HT-29 (cell line): ENCODE data around the gene ZDHHC20. TPM values are rescaled to one million over a fixed set of nuclear protein-coding genes. Genes with fewer than 3 reads are reported as not detected.
A peak's percentile ranks its signal among the peaks of the same experiment; 100 is the strongest.

Experiments
- DNase-seq: peaks from one replicate; pipeline ENCODE4 v3.0.0-alpha.2; 2015; ENCODE audit warnings: low spot score
- total RNA-seq: library from RNA; depleted of rRNA; stranded (reverse); fragments of >200 nt; shearing (Covaris generic); gene quantifications from 2 replicates; pipeline ENCODE4 v1.2.3, GENCODE V29; 2014

The ZDHHC20 gene
- total RNA-seq, 1 experiment from 2014 or later, result 93.0 TPM

DNA sequence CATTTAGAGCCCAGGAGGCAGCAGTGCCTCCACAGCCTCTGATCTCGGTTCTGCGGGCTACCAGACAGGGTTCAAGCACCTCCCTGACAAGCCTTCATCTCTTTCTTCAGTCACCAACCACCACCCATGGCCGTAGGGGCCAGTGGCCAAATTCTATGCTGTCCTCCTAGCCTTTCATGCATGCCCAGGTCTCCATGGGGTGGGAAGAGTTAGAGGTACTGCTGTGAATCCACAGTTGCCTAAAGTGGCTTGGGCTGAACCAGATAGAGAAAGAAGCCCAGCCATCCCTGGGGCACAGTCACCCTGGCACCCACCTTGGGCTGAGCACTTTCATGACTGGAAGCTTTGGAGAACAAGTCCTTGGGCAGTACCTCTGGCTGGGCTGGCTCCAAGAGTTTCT is 97.4 kb downstream of the ZDHHC20 start:
- DNase-seq, result no peak

DNA sequence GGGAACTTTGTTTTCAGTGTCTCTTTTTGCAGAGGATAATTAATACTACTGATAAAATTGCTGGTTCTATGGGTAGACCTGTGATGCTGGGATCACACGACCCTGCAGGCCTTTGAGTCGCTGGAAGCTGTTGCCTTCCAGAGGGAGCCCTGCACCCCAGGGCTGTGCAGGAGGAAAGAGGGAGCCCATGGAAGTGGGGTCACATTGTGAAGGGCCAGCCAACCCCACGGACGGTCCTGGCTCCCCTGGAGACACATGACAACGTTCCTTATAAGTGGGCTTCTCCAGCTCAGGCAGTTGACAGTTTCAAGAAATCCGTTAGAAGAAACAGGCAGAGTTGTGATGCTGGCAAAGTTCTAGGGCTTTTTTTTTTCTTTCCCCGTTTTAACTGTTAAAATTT is 98.0 kb downstream of the ZDHHC20 start:
- no peak for DNase-seq

DNA sequence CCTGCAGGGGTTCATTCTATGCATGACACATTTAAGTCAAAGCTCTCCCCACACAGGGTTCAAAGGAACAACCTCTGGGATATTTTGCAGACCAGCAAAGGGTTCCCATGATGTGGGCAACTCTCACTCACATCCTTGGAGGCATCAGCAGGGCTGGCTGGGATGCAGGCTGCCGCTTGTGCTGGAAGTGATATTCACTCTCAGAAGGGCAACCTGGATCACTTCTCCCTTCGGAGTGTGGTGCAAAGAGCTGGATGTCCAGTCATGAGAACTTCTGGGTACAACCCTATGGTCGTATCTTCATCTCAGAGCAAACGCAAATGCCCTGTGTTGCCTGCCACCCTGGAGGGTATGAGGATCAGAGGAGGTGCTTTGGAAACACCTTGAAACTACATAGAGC is 98.6 kb downstream of the ZDHHC20 start:
- DNase-seq, result no peak

DNA sequence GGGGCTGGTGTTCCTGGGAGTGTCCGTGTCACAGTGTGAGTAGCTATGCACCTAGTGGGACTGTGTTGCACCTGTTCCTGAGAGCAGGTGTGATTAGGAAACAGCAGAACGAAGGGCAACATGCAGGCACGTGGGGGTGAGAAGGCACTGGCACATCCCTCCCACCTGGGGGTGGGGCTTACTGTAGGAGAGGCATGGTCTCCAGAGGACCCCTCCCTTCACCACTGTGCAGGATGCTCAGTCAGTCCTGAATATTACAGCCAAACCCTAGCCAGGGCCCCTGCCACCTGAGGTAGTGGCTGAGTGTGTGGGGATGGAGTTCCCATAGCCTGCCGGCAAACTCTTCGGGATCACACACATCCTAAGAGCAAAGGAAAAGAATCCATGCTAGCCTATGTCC is 99.2 kb downstream of the ZDHHC20 start:
- no peak for DNase-seq

DNA sequence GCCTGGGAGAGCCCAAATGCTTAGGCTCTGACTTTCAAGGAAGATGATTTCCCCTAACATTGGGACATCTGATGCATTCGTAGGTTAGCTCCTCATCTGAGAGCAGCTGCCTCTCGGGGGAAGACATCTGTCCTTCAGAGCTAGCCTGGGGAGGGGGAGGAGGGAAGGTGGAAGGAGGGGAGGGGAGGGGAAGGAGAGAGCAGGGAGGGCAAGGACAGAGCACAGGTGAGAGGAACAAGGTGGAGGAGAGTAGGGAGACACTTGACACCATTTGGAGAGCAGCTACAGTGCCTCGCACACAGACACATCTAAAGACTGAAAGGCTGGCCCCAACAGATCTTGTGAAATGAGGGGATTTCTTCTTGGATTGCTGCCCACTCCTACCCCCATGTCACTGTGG is 103.8 kb downstream of the ZDHHC20 start:
- no peak for DNase-seq

DNA sequence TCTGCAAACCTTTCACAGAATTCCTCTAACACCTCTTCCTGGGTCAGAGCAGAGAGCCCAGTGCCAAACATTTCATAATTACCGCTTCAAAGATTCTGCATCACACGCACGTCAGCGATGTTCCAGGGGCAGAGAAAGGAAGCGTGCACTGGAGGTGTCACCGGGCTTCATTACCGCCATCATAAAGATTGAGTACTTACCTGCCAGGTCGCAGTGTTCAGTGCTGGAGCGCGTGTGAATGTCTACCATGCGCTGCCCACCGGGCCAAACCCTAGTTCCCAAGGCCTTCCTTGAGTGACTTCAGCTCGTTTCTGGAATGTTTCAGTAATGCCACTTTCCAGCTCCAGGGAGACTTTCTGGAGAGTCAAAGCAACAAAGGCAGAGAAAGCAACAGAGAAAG is 104.4 kb downstream of the ZDHHC20 start:
- no peak for DNase-seq

DNA sequence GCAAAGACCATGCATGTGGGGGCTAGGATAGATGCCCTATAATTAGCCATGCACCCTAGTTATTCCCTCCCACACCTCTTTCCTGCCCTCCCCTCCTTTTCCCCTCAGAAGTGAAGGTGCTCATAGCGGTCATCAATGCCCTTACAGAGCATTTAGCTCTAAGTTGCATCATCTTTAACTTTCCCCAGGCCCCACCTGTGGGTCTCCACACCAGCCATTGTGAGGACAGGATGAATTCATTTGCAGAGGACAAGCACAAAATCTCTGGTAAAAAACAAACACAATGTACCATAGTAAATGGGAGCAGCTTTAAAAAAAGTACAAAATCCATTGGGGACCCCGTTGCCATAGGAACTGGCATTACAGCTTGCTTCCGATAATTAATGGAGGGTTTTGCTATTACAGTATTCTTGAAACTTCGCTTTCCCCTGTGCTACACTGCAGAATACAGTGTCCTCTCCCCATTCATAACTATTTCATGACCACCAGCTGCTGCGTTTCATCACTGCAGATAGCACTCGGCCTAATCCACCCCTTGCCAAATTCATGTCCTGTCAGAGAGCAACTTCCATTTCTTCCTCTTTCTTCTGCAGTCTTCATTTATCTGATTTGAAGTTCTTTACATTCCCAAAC is 110.5 kb downstream of the ZDHHC20 start:
- no peak for DNase-seq

DNA sequence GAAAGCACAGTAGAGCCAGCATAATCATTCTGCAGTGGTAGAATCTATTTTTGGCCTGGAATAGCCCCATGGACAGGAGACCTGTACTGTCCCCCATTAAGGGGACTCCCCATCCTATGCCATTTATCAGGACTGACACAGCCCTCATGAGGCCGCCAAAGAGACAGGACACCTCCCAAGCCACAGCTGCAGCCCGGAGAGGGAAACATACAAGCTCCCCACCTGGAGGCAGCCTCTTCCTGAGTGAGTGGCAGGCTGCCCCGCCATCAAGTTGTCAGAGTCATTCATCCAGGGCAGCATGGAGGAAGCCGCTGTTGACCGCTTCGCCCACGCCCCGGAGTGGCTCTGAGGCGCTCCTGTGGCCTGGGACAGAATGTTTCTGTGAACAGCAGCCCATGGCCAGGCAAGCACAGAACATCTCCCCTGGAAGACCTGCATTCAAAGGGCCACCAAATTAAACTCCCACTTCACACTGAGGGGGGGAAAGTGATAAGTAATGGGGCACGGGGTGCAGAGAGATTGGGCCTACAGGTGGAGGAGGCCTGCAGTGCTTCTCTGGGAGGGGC is 111.3 kb downstream of the ZDHHC20 start:
- peak; percentile 39 for DNase-seq

DNA sequence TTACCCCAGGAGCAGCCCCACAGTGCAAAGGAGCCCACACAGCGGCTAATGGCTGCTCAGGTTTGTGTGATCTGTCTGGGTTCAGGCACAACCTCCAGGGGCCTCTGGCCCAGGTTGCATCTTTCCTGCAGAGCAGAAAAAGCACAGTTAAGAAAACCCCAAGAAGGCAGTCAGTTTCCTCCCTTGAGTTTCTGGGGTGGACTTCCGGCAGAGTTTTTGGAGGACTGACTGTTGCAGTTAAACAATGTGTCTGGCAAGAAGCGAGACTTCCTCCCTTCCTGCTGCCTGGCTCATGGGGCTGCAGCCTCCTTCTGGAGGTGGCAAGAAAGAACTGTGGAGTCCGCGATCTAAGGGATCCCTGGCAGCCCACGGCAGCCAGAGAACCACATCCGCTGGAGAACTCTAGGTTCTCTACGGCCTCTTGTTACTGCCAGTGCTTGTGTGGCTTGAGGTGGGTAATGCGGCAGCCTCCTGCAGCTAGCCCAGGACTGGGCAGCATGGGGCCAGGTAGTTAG is 114.4 kb downstream of the ZDHHC20 start:
- DNase-seq, result no peak

DNA sequence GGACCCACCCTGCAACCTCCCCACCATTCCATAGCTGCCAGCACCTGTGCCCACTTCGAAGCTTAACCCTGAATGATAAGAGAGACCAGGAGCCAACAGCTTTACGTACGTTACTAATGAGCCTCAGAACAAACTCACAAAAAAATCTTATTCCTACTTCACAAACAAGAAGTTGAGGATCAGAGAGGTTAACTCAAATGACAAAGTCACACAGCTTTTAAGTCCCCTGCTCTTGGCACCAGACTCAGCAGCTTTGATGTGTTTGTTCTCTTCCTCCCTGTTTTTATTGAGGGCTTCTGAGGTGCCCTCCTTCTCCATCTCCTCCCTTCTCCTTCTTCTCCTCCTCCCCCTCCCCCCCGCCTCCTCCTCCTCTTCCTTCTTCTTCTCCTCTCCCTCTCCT is 115.4 kb downstream of the ZDHHC20 start:
- DNase-seq, result no peak

DNA sequence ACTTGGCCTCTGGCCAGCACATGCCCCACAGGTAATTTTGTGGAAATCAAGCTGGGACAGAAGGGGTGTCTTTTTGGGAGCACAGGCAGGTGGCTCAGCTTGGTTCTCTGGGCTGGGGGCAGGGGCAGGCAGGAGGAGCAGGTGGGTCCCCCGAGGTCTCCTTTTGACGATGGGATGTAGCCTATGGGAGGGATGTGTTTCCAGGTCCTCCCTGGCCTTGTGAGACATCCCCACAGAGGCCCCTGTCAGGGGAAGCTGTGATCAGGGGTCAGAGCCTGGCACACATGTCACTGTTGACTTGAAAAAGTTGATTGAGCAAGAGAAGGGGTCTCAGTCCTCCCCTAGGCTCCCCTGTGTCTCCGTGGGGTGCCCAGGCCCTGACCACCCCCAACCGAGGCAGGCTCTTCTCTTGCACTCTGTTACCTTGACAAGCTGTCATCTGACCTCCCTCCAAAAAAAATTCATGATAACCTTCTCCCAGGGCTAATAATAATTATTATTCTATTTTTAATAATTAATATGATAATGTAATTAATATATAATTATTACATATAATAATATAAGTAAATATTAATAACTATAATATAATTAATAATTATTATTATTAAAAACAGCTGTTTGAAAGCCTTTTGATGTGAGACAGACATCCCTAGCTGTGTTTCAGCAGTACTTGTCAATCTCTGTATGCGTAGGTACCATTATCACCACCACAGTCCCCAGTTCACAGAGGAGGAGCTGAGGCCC is 116.2 kb downstream of the ZDHHC20 start:
- DNase-seq, result no peak

DNA sequence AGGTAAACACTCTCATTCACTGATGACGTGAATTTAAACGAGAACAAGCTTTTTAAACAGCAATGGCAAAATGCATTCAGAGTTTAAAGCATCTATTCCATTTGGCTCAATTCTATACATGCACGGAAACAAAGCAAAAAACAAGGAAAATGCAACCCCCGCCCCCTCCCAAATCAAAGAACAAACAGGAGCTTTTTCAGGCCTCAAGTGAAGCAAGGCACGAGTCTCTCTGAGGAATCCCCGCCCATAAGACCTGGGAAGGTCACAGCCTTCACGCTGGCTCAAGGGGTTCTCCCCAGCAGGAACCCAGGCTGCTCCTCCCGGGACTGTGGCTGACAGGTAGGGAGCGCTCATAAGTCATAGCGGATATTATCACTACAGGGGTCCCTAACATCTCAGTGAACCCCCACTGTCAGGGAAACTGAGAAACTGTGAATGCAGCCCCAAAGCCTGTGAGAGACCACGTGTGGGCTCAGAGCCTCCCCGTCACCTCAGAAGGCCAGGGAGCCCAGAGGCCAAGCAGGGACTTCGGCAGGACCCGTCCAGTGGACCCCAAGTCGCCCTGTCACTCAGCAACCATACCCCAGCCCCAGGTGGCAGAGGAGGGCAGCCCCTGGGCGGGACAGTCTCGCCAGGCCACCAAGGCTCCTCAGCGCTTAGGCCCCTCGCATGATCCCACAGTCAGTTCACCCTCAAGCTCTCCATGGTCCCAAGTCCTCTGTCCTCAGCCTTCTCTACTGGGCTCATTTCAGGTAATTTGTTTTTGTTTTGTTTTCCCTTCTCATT is 117.3 kb downstream of the ZDHHC20 start:
- DNase-seq, result no peak

DNA sequence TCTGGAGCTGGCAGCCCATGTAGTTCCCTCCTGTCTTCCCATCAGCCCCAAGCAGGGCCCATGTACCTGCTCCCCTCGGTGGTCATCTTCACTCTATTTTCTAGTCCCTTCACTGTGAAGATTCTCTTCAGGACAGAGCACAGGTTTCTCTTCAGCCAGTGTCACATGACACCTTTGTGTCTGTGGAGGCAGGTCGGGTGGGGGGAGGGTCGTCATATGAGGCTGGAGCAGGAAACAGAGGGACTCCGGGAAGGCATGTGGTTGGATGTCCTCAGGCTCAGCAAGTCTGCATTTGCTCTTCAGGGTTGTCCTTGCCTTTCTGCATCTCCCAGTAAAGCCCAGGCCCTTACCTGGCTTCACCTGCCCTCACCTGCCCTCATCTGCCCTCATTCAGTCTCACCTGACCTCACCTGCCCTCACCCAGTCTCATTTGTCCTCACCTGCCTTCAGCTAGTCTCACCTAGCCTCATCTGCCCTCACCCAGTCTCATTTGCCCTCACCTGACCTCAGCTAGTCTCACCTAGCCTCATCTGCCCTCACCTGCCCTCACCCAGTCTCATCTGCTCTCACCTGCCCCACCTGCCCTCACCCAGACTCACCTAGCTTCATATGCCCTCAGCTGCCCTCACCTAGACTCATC is 120.3 kb downstream of the ZDHHC20 start:
- DNase-seq, result no peak

DNA sequence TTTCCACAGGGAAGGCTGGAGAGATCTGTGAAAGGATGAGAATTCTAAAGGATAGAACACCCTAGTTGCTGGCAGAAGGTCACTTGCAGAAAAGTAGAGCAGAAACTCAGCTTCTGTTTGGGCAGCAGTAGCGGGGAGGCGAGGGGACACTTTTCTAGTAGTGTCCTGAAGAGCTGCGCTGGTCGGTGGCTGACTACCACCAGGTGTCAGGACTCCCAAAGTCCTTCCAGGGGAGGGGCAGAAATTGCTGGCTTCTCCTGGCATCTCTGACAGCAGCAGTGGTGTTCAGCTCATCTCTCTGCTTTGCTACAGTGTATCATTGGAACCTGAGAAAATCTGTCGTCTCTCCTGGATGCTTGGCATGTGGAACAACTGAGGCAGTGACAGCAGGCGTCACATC is 120.9 kb downstream of the ZDHHC20 start:
- DNase-seq, result peak; percentile 65

DNA sequence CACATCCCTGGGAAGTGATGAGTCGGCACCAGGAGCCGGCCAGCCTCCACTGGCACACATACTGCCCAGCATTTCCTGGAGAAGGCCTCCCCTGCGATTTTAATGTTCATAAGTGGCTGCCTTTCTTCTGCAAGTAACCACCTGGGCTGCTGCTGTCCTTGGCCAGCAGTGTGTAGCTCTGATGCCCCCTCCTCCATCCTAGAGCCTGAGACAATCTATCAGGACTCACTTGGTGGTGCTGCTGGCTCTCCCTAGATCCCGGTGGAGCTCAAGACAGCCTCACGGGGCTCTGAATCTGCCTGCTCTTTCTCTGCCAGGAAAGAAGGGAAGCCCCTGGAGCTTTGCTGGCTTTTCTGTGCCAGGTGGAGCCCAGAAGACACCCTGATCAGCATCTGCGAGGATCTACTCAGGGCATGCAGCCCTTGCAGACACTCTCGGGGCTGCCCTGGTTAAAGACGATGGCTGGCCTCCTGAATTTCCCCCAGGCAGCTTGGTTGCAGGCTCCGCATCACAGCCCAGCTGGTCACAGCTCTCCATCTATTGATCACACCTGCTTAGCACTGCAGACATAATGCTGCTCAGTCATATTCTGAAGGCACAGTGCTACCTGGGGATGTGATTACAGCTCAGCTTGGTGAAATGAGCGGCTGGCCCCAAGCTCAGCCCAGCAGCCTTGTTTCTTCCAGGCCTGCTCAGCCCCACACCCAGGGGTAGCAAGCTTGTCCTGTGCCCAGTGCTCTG is 122.3 kb downstream of the ZDHHC20 start:
- no peak for DNase-seq

DNA sequence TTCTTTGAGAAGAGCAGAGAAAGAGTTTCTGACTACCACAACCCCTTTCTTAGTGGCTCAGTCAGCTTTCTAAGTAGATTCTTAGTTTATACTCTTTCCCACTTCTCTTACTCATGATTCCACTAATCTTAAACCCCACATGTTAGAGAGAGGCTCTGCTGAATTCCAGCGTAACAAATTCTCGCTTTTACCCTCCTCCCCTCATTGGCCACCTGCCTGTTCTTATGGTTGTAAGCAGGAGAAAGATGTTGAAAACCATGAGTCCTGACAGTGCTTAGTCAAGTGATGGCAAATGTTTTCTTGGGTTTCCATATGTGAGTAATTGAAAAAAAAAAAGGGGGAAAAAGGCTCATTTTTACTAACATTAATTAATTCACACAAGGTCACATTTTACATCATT is 125.9 kb downstream of the ZDHHC20 start:
- DNase-seq, result no peak

DNA sequence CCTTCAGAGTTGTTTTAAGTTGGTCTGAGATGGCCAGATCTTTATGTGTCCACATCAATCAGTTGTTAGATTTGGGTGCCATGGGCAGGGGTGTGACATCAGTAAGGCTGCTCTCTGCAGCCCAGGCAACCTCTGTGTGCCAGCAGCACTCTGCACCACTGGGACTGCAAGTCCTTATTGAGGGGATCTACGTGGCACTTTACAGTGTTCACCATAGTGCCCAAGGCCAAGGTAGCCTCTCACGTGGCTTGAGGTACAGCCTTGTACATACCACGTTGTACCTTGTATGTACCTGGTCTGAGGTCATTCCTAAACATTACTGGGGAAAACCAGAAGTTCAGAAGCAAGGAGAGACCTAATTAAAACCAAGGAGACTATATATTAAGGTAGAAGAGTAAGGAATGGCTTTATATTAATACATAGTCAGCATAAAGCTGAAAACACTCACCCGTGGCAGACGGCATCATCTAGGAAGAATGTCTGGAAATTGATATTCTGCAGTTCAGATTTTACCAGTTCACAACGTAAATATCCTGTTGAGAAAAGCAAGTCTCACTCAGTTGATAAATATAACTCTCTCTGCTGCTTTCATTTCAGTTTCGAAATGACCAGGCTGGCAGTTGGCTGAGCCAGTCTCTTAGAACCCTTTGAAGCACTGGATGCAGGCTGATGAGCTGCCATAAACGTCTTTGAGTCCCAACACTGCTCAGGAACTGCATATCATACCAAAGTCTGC is 128.8 kb downstream of the ZDHHC20 start:
- no peak for DNase-seq

DNA sequence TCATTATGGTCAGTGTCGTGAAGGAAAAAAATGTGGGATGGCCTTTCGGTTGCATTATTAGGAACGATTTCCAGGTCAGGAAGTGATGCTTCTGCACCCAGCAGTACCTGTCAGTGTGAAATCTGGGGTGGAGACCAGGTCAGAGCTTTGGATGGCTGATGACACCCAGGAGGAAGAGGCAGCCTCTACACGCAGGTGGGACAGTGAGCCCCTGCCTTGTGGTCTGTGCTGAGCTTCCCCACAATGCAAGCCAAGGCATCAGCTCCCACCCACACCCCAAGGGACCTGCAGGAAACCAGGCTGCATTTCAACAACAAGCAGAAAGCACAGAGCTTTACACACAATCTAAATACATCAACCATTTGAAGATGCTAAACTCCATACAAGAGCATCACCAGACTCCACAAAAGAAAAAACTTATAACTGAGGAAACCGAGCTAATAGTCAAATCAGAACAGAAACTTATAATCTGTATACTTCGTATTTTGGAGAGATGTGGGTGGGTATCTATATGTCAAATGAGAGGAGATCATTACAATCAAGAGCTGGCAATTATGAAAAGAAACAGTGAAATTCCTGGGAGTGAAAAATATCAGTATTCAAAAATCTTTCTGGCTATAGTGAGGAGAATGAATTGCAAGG is 130.1 kb downstream of the ZDHHC20 start:
- DNase-seq, result no peak

DNA sequence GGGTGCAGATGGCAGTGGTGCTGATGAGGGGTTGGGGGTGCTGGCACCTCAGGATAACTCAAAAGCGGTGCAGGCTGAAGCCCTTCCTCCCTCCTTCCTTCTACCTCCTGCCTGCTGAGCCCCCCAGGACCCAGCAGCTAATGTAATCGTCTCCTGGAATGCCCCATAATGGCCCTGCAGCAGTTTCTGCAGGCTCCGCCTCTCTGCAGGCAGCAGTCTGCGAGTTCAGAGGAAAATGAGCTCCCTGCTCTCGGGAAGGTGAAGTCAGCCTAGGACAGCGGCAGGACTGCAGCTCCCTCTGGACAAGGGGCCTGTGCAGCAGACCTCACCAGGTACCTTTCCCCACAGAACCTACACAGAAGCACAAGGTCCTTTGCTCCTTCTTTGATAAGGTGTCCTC is 130.9 kb downstream of the ZDHHC20 start:
- no peak for DNase-seq
